Measurements from ENCODE around the gene FBF1. TPM values are rescaled to one million over a fixed set of nuclear protein-coding genes. Genes with fewer than 3 reads are reported as not detected.

FBF1 gene
- total and polyA plus RNA-seq, 9 of the 15 experiments (the other 6 are each of a cell fraction or from before 2014, with no cell fraction given) = 0.46 to 14.9 (median 7.5) TPM

DNA sequence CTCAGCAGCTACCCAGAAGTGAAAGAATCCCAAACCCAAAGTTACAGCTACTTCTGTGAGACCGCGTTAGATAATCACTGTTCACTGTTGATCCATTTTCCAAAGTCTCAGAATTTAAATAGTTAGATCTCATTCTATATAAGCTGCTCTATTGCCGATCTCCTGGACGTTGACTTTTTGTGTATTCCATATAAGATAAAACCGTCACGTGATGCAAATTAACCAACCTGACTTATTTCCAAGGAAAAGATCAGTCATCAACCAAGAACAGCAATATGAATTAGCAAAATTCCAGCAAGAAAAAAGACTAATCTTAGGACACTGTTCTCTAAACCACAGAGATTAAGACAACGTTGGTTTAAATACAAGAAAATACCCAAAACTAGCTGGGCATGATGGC, 29.8 kb upstream of the FBF1 start:
- CTCF ChIA-PET (ENCODE audit: low intra/inter-chr PET ratio) = no interaction called here
- Histone ChIP-seq H2AFZ (ENCODE audit: low read depth, low read length) (no peak overlapping the region), H3K9me3 (replicated peaks; ENCODE audit: control insufficient read depth, insufficient read depth, low read depth, low read length) (no peaks in the 10 kb centered on the region), H3K4me2 (ENCODE audit: insufficient read depth, low read length) (peak overlapping the region; percentile 43), H3K4me1 (replicated peaks in 1 of 2; ENCODE audit: control insufficient read depth in 2 of 2, insufficient read depth in 2 of 2, low read length in 2 of 2) (peaks cover 15 to 19% of the 10 kb centered on the region in 2 experiments; a peak in 4 of 5 replicates), H3K36me3 (ENCODE audit: control insufficient read depth, insufficient read depth, low read length) (peaks cover 7% of the 10 kb centered on the region; the same call in 2 of the 3 replicates), H3K9ac (ENCODE audit: insufficient read depth in 1 of 2, low read depth in 2 of 2, low read length in 2 of 2) (peak overlapping the region in 1 of 2 experiments; percentile 14; a peak in 1 of 4 replicates), H3K4me3 (no peak overlapping the region), H4K20me1 (replicated peaks; ENCODE audit: control insufficient read depth, insufficient read depth, low read length) (peaks cover 14% of the 10 kb centered on the region), H3K27me3 (ENCODE audit: control insufficient read depth in 2 of 2, insufficient read depth in 2 of 2, low read length in 2 of 2) (no peaks in the 10 kb centered on the region), H3K9me1 (ENCODE audit: control insufficient read depth, insufficient read depth, low read length) (no peaks in the 10 kb centered on the region), H3K27ac (ENCODE audit: extremely low read depth, low read depth, low read length) (peak overlapping the region; percentile 71), H3K79me2 (ENCODE audit: control insufficient read depth, insufficient read depth, low read length) (no peaks in the 10 kb centered on the region; the same call in 2 of the 3 replicates)
- POLR2A ChIA-PET = interaction anchor here (0.8 to 1.5 kb wide), 6 partner anchors 10 to 302 kb away, joined by 3 to 5 read pairs (median 4); no protein-coding TSS in a partner anchor
- DNase-seq (ENCODE audit: extremely low read depth in 1 of 4, low spot score in 3 of 4) (no peak), ATAC-seq (no peak), FAIRE-seq (no peak)
- no TSS peak for BruUV-seq (replicated peaks)
- intact Hi-C loops (cut with micrococcal nuclease) (loop anchor here (10.0 kb wide), 1 partner anchor 186 kb away; the partner anchor contains the start of gene UNK), in situ Hi-C loops (cut with MboI) (no loop called here)
- 18% methylated on average over 7 of the region's 7 CpGs for WGBS (ENCODE audit: insufficient coverage, low coverage, missing lambda C conversion rate)
- peak; percentile 66 for TF ChIP-seq USF1 (CRISPR knock-in tag; IDR thresholded peaks at IDR 0.05)
- no peak for TF ChIP-seq E2F6 (IDR thresholded peaks at IDR 0.05; ENCODE audit: borderline replicate concordance in 1 of 2, extremely low read depth in 1 of 2, insufficient read depth in 1 of 2, insufficient read length in 1 of 2, low read depth in 1 of 2, low read length in 1 of 2, poor library complexity in 1 of 2, severe bottlenecking in 1 of 2)
- peak; percentile 58; the same call in 1 of the 2 replicates for TF ChIP-seq REST (IDR thresholded peaks at IDR 0.05; ENCODE audit: borderline replicate concordance)
- no peak for TF ChIP-seq REST (CRISPR knock-in tag; IDR thresholded peaks at IDR 0.05; ENCODE audit: low read depth)
- TF ChIP-seq TFE3 (CRISPR knock-in tag; IDR thresholded peaks at IDR 0.05) = peak; percentile 97
- TF ChIP-seq, protein P1, sequence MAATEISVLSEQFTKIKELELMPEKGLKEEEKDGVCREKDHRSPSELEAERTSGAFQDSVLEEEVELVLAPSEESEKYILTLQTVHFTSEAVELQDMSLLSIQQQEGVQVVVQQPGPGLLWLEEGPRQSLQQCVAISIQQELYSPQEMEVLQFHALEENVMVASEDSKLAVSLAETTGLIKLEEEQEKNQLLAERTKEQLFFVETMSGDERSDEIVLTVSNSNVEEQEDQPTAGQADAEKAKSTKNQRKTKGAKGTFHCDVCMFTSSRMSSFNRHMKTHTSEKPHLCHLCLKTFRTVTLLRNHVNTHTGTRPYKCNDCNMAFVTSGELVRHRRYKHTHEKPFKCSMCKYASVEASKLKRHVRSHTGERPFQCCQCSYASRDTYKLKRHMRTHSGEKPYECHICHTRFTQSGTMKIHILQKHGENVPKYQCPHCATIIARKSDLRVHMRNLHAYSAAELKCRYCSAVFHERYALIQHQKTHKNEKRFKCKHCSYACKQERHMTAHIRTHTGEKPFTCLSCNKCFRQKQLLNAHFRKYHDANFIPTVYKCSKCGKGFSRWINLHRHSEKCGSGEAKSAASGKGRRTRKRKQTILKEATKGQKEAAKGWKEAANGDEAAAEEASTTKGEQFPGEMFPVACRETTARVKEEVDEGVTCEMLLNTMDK (IDR thresholded peaks at IDR 0.05; ENCODE audit: borderline replicate concordance, insufficient read depth, low read depth, low read length, poor library complexity, severe bottlenecking) = no peak
